A204.1 (cell line): Measurements from ENCODE around the gene RAB1B.
"Not testable (repeated sequence)": the region's sequence is repeated elsewhere in the genome, so short reads cannot be mapped to it uniquely, and the experiment has no call there.

ENCODE experiments used
- FAIRE-seq: peaks from 2 replicates; lab custom pipeline; 2012; peaks lifted over from hg19 to GRCh38; lab: Jason Lieb, UNC

RAB1B gene

DNA sequence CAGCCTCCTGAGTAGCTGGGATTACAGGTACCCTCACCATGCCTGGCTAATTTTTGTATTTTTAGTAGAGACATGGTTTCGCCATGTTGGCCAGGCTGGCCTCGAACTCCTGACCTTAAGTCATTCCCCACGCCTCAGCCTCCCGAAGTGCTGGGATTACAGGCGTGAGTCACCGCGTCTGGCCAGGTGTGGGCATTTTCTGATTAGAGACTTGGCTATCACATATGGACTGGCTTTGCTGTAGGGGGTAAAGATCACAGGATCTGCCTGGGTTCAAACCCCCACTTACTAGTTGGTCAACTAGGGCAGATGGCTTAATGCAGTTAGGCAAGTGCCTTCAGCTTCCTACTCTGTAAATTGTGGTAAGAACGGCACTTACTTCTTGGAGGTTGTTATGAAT lies 41.9 kb downstream of the RAB1B start:
- no peak for FAIRE-seq

DNA sequence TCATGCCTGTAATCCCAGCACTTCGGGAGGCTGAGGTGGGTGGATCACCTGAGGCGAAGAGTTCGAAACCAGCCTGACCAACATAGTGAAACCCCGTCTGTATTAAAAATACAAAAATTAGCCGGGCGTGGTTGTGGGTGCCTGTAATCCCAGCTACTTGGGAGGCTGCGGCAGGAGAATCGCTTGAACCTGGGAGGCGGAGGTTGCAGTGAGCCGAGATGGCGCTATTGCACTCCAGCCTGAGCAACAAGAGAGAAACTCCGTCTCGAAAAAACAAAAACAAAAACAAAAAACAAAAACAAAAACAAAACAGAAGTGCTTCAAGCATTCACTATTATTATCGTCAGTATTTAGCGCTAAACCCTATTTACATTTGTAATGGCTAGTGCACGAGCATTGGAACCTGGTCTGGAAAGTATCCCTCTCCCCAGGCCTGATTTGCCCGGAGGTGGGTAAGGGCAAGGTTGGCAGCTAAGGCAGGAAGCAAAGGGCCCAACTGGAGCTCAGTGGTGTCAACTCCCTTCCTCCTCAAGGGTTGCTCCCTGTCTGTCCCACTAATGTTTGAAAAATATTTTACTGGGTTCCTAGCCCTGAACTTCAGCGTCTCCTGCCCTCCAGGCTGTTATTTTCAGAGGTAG lies 42.5 kb downstream of the RAB1B start:
- not testable (repeated sequence) for FAIRE-seq

DNA sequence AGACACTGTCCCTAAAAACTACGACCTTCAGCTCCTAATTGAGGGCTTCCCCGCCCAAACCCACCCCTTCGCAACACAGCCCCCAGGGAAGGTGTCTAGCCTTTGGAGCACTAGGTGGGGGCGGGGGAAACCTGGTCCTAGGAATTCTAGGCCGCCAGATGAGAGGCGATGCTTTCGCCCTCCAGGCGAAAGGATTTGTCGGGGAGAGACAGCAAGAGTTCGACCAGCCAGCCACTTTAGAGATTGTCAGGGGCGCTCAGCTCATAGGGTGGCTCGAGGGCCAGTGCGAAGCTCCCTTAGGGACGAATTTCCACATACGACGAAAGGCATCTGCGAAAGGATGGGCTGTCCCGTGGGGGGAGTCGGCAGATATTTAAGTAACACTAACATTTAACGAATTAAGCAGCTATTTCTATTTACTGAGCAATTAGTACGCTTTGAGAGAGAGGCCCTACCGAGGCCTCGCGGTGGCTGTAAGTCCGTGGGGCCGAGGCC lies 43.1 kb downstream of the RAB1B start:
- FAIRE-seq: no peak

DNA sequence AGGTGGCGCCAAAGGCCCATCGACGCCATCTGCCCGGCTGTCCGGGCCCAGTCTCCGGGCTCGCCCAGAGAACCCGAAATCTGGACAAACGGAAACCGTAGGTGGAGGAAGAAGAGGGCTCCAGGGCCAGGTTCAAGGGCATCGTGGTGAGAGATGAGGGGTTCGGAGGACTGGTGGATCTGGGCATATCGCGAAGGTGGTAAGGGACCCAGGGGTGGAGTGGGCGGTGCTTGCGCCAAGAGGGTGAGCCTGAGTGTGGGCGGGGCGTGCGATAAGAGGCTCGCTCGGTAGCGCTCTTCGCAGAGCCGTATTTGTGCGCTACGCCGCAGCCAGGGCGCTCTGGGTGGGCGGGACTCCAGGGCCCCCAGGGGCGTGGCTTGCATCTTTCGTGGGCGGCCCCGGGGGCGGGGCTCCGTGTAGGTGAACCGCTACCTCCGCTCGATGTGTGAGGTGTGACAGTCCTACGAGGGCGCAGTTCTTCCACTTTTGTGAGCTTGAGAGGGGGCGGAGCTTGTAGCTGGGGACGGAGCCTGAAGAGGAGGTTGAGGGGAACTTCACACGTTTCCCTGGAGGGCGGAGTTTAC lies 43.6 kb downstream of the RAB1B start:
- FAIRE-seq: peak; percentile 27

DNA sequence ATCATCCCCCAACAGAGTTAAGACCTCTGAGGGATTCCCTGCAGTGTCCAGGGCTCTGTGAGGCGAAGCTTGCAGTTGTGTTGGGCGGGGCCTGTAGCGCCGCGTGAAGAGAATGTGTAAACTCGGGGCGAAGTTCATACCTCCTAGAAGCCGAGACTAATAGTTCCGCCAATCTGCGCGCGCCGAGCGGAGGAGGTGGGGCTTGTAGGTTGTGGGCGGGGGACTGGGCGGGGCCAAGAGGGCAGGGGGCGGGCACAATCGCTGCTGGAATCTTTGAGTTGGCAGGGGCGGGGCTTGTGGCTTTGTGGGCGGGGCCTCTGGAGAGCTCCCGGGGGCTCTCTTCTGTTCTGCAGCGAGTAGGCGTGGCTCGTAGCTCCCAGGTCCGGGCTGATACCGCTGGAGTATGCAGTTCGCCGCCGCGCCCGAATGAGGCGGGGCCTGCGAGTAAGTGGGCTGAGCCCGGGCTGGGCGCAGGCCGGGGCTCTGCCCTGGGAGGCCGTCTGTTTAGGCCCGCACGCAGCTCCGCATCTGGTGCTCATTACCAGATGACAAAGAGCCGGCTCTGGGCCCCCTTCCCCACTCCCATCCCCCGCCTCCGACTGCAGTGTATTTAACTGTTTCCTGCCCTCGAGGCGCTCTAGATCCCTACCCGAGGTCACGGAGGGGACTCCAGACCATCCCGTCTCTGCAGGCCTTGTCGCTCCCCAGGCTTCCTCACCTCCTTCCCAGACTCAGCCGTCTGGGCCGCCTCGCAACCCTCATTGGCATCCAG lies 44.3 kb downstream of the RAB1B start:
- FAIRE-seq: no peak

DNA sequence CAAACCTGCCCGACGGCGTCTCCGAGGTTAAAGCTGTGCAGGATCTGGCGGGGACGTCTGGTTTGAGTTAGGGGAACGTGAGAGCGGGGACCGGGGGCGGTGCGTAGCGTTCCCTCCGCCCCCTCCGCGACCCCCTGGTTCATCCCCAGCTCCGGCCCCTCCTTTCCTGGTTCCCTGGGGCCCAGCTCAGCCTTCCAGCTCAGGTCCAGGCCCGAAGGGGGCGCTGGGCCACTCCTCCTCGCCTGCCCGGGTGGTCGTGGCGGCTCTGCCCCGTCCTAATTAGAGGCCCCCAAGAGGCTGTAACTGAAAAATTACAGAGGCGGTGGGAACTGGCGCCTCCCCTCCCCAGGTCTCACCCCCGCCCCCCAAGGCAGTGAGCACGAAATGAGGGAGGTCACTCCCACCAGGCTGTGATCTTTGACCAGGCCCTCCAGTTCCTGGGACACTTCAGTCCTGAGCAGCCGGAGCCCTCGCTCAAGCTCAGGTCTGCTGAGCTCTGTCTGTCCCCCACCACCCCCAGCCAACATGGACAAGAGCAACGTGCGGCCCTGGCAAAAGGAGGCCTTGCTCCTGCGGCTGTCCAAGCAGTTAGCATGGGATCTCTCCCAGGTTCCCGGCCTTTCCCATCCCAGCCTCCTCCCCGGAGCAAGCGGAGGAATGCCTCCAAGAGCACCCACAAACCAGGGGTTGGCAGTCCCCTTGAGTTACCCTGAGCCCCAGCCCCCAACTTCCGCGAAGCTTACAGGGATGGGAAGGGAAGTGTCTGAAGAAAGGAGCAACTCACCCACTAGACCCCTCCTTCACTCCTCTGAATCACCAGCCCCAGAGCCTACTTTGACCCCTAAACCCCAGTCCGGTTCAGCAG lies 45.1 kb downstream of the RAB1B start:
- FAIRE-seq: no peak

DNA sequence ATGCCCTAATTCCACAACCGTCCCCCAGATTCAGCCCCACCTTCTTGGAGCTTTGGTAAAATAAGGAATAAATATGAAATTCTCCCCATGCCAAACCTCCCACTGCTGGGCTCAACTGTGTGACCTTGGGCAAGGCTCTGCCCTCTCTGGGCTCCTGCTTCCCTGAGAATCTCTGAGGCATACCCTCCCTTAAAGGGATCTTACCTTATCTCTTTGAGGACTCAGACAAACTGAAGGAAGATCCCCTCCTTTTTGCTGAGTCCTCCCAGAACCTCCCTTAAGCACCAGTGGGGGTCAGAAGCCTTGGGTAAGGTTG lies 45.7 kb downstream of the RAB1B start:
- no peak for FAIRE-seq

DNA sequence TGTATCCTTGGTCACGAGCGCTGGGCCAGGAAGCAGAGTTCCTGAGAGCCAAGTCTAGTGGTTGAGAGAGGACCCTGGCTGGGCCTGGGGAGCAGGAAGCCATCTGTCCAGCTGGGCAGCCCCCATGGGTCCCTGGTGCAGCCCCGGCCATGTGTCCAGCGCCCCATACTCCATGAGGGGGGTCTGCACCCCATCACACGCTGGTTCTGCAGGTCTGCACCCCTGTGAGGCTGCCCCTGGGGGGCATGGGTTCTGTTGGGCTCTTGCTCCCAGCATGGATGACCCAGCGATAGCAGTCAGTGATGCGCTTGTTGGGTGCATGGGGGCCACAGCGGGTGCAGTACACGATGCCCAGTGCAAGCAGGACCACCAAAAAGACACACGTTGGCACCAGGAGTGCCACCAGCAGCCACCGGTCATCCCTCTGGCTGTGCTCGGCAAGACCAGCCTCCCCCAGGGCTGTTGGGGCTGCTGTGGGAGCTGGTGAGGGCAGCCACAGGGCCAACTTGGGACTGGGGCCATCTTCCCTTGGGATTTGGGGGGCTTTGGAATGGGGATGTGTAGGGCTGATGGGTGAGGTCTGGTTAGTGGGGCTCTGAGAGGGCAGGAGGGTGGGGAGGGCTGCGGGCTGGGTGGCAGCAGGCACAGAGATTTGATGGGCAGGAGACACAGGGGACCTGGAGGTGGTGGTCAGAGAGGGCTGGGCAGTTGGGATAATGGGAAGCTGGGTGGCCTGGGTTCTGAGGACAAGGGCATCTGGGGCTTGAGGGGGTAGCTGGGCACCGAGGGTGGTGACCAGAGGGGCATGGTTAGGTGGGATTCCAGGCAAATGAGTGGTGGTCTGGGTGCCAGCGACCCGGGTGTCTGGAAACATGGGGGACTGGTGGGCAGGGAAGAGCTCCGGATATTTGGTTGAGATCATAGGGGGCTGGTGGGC lies 46.4 kb downstream of the RAB1B start:
- no peak for FAIRE-seq

DNA sequence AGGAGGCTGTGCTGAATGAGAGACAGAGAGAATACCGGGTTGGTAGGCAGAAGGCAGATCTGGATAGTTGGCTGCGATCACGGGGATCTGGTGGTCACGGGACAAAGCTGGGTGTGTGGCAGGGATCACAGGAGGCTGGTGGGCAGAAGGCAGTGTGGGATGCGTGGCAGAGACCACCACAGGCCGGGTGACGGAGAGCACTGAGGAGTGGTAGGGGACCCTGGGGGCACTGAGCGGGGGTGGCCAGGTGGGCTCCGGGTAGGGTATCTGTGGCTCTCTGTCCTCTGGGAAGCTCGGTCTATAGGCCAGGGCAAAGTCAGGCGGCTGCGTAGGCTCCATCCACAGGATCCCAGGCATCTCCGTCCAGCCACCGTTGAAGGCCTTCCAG lies 47.1 kb downstream of the RAB1B start:
- FAIRE-seq: no peak

DNA sequence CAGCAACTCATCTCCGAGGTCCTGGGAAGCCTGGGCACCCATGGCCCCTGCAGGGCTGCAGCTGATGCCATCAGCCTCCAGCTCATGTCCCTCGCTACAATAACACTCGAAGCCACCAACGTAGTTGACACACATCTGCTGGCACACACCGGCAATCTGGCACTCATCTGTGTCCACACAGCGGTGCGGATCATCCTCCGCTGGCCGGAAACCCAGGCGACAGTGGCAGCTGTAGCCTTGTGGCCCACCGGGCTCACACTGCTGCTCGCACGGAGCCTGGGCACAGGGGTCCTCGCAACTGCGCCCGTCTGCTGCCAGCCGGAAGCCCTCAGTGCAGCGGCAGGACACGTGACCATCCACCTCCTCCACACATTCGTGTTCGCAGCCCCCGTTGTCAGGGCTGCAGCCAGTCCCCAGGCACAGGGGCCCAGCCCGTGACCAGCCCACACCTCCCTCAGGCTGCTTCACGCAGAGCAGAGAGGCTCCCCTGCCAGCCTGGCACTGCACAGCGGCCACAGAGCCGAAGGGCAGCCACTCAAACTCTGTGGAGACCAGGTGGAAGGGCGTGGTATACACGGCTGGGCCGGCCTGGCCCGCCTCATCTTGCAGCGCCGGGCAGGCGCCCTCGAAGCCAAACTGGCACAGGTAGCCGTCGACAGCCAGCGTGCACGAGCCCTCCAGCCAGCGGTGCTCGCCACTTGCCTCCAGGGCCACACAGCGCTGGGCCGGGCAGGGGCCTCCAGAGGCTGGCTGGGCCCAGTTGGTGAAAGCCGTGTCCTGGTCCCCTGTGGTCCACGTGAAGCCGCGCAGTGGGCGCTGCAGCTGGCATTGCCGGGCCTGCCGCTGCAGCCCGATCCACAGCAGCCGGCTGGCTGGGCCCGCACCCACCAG lies 47.7 kb downstream of the RAB1B start:
- FAIRE-seq: no peak

DNA sequence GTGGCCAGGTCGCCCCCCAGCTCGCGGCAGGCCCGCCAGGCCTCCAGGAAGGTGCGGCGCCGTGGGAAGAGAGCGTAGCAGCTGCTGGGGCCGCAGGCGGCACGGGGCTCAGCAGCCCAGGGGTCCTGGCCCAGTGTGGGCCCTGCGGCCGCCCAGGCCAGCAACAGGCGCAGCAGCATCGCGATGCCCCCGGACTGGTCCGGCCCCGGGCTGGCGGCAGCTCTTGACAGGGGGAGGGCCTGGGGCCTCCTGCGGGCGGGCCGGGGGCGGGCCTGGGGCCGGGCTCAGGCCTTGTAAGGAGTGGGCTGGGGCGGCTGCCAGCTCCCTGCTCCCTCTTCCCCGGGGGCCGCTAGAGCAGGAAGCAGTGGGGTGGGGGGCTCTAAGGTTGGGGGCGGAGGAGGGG lies 48.4 kb downstream of the RAB1B start, which contains the start of gene CD248:
Gene CD248 (minus strand): TSS at position 196 of the 403 bp plus-strand sequence. CDS start 17 bp downstream, at position 179.
- no peak for FAIRE-seq

DNA sequence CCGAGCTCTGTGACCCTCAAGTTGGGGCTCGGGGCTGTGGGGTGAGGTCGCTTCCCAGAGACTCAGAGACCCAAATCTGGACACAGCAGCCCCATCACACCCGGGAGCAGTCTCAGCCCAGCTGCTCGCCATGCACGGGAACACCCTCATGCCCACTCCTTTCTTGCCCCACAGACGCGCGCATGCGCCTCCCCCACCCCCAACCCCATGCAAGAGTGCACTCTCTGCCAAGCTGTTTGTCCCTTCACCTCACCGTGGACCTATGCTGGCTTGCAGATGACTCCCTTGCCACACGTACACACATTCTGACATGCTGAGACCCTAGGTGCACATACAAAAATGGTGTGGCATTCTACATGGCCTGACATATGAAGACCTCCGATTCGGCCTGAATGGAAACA lies 48.9 kb downstream of the RAB1B start:
- FAIRE-seq: no peak

DNA sequence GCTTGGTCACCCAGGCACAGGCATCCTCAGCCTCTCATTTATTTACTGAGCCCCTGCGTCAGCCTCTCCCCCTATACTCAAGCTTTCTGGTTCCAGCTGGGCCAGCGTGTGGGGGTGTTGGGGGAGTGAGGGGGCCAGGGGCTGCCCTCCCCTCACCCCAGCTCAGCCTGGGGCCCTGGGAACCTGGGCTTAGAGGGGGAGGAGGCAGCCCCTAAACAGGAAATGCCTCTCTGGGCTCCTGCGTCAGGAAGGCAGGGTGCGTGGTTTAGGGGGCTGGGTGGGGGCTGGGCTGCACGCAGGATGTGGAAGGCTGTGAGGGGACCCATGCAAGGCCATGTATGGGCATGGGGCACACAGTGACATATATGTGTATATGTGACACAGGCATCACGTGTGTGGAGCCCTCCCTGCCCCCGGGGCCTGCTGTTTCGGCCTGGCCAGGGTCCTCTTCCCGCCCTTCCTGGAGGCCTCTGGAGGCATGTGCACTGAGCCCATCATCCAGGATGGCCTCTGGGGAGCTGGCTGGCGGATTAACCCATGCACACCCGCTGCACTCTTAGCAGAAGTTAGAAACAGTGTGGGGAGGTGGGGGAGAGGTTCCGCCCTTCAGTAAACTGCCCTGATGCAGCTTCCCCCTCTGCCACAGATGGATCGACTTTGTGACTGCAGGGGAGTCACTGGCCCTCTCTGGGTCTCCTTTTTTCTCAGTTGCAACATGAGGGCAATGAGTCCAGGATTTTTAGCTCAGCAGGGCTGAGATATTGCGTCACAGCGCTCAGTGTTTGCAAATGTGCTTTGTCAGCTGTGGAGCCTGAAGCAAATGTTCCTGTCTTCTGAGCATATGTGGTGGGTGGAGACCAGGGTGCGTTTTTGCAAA lies 49.5 kb downstream of the RAB1B start:
- FAIRE-seq: no peak

DNA sequence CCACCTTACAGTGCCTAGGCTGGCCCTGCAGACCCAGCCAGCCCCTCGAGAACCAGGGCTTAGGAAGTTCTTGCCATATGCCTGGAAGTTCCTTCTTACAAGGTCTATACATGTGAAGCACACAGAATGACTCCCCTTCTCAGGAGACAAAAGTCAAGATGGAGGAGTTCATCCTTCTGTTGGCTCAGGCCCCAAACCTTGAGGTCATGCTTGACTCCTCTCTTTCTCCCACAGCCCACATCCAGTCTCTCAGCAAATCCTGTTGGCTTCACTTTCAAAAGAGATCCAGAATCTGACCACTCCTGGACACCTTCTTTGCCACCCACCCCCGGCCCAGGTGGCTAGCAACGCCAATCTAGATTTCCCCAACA lies 50.1 kb downstream of the RAB1B start:
- no peak for FAIRE-seq

DNA sequence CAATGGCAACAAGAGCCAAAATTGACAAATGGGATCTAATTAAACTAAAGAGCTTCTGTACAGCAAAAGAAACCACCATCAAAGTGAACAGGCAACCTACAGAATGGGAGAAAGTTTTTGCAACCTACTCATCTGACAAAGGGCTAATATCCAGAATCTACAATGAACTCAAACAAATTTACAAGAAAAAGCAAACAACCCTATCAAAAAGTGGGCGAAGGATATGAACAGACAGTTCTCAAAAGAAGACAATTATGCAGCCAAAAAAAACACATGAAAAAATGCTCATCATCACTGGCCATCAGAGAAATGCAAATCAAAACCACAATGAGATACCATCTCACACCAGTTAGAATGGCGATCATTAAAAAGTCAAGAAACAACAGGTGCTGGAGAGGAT lies 51.9 kb downstream of the RAB1B start:
- not testable (repeated sequence) for FAIRE-seq

DNA sequence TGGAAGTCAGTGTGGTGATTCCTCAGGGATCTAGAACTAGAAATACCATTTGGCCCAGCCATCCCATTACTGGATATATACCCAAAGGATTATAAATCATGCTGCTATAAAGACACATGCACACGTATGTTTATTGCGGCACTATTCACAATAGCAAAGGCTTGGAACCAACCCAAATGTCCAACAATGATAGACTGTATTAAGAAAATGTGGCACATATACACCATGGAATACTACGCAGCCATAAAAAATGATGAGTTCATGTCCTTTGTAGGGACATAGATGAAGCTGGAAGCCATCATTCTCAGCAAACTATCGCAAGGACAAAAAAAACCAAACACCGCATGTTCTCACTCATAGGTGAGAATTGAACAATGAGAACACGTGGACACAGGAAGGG lies 52.3 kb downstream of the RAB1B start:
- FAIRE-seq: not testable (repeated sequence)

DNA sequence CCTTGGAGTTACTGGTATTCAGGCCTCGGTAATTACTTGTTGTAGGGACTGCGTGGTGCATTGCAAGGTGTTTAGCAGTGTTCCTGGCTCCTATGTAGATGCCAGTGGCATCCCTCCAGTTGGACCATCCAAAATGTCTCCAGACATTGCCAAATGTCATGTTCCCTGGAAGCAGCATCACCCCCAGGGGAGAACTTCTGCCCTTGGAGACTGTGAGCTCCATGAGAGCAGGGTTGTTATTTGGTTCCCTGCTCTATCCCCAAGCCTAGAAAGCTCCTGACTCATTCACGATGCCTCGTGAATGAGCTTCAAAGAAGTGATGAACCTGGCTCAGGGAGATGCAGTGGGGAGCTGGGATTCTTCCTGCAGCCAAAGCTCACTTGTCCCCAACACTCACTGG lies 53.2 kb downstream of the RAB1B start:
- FAIRE-seq: no peak

DNA sequence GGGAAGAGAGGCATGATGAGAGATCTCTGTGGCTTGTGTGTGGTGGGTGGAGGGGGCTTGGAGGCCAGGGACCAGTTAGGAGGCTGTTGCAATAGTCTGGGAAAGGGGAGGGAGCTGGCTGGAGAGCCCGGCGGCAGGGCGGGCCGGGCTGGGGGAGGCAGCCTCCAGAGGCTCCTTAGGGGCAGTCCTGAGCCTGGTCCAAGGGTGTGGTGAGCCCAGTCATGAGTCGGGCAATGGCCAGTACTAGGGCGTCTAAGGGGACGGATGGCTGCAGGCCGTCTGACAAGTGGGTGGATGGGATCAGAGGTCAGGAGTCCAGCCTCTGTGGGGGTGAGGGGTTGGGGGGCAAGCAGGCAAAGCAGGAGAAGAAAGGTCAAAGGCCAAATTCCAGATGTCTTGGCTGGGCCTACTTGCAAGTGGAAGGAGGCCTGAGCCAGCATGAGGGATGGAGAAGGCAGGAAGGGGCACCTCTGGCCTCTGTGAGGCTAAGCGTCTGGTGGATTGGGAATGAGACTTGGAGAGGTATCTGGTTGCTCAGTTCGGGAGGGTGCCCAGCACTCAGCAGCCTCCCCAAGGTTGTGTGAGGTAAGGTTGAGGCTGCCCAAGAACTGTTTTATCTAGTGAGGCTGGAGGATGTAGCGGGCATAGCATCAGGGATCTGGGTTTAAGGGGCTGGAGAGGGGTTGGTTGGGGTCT lies 54.4 kb downstream of the RAB1B start:
- no peak for FAIRE-seq

DNA sequence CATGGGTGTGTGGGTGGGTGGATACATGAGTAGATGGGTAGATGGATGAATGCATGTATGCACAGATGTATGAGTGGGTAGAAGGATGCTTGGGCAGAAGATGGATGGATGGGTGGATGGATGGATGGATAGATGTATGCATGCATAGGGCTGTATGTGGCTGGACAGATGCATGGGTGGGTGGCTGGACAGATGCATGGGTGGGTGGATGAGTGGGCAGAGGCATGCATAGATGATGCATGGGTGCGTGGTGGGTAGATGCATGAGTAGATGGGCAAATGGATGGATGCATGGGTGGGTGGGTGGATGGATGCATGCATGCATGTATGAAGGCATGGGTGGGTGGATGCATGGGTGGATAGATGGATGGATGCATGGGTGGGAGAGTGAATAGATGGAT lies 55.2 kb downstream of the RAB1B start:
- FAIRE-seq: no peak
